Lower leg skin (tissue), 4 donors: ENCODE results near the gene ZNF768. TPM values are rescaled to one million over a fixed set of nuclear protein-coding genes. Genes with fewer than 3 reads are reported as not detected.
A peak's percentile ranks its signal among the peaks of the same experiment; 100 is the strongest.

Experiments used
- DNase-seq, 2 donors: peaks; one replicate each; pipeline ENCODE4 v3.0.0-alpha.2; 2019; ENCODE audit warnings: low spot score in 2 of 2
- H3K4me3 ChIP-seq: fragments of 200-600 bp; sonication (generic); 2 replicates; pipeline ENCODE4 v1.5.1; 2017; ENCODE audit warnings: mild to moderate bottlenecking, low read depth; ENCODE audit not compliant: poor library complexity, severe bottlenecking
- CTCF ChIP-seq, 3 donors: fragments of 450-650 bp; IDR thresholded peaks; one replicate each; pipeline ENCODE4 v1.5.1; 2016; ENCODE audit warnings: antibody characterized with exemption in 3 of 3, mild to moderate bottlenecking in 3 of 3, moderate library complexity in 2 of 3
- POLR2A ChIP-seq, 2 donors: fragments of 450-650 bp; IDR thresholded peaks; one replicate each; pipeline ENCODE4 v1.6.1; 2016 to 2017; ENCODE audit warnings: antibody characterized with exemption in 2 of 2, mild to moderate bottlenecking in 1 of 2, moderate library complexity in 1 of 2
- whole genome bisulfite sequencing, 2 donors: methylation state at CpG; one replicate each; pipeline ENCODE4 v1.1.5; 2018; 5-methylcytosine and 5-hydroxymethylcytosine counted together
- intact Hi-C: fragments of 100-400 bp; cut with DNase I; formaldehyde crosslinking; loops from one replicate; pipeline ENCODE4 v1.15.0; 2023; ENCODE audit warnings: low total_unique reads
- total RNA-seq, 4 donors: library from RNA; depleted of rRNA; stranded (reverse); fragments of >200 nt; gene quantifications; one replicate each; pipeline ENCODE4 v1.1.0, GENCODE V29; 2016

The ZNF768 gene
- total RNA-seq, 4 donors from 2014 or later = 31.1 to 43.5 (median 41.0) TPM

GRCh38 chr16:30565984-30566383, 39.6 kb upstream of the ZNF768 start:
- DNase-seq = no peak
- intact Hi-C loops = loop anchor here (10.0 kb wide), 1 partner anchor 69 kb away; no protein-coding TSS in a partner anchor
- TF ChIP-seq CTCF (IDR thresholded peaks at IDR 0.05) (no peak), POLR2A (IDR thresholded peaks at IDR 0.05) (no peak)
- 70 to 75% methylated on average over 8 of the region's 8 CpGs for WGBS, 2 donors
- no peak overlapping the region for H3K4me3 ChIP-seq

GRCh38 chr16:30565526-30565925, 39.2 kb upstream of the ZNF768 start:
- no peak overlapping the region for H3K4me3 ChIP-seq
- 62 to 63% methylated on average over 7 of the region's 7 CpGs for WGBS, 2 donors
- TF ChIP-seq CTCF (IDR thresholded peaks at IDR 0.05) (no peak), POLR2A (IDR thresholded peaks at IDR 0.05) (no peak)
- no peak for DNase-seq
- intact Hi-C loops = loop anchor here (10.0 kb wide), 1 partner anchor 69 kb away; no protein-coding TSS in a partner anchor

GRCh38 chr16:30562021-30562420, 35.7 kb upstream of the ZNF768 start:
- no peak for DNase-seq
- intact Hi-C loops = loop anchor here (10.0 kb wide), 1 partner anchor 73 kb away; no protein-coding TSS in a partner anchor
- WGBS, 2 donors = 75 to 84% methylated on average over 14 of the region's 14 CpGs
- TF ChIP-seq CTCF (IDR thresholded peaks at IDR 0.05) (no peak), POLR2A (IDR thresholded peaks at IDR 0.05) (no peak)
- no peak overlapping the region for H3K4me3 ChIP-seq

GRCh38 chr16:30561089-30561816, 34.9 kb upstream of the ZNF768 start:
- DNase-seq = no peak

GRCh38 chr16:30559690-30560089, 33.3 kb upstream of the ZNF768 start:
- intact Hi-C loops = loop anchor here (10.0 kb wide), 1 partner anchor 75 kb away; no protein-coding TSS in a partner anchor
- TF ChIP-seq CTCF (IDR thresholded peaks at IDR 0.05) (no peak), POLR2A (IDR thresholded peaks at IDR 0.05) (no peak)
- H3K4me3 ChIP-seq = no peak overlapping the region
- no peak for DNase-seq
- 89 to 93% methylated on average over 6 of the region's 6 CpGs for WGBS, 2 donors

More at GRCh38 chr16:30561089-30561816, 34.9 kb upstream of the ZNF768 start:
- no peak for TF ChIP-seq POLR2A (IDR thresholded peaks at IDR 0.05)
- no peak for TF ChIP-seq CTCF (IDR thresholded peaks at IDR 0.05)
- intact Hi-C loops = loop anchor here (10.0 kb wide), 1 partner anchor 74 kb away; no protein-coding TSS in a partner anchor
- peak overlapping the region; percentile 14 for H3K4me3 ChIP-seq
- WGBS, 2 donors = 25 to 39% methylated on average over 23 to 45 of the region's 46 CpGs
